GM19240 (cell line): ENCODE results near the gene STARD5.
A peak's percentile ranks its signal among the peaks of the same experiment; 100 is the strongest.

ENCODE experiments used
- DNase-seq: peaks from one replicate; pipeline ENCODE4 v3.0.0; 2011; ENCODE audit warnings: low spot score; ENCODE audit not compliant: insufficient read length

Gene STARD5

GRCh38 chr15:81294516-81294880 lies 29.4 kb downstream of the STARD5 start:
- DNase-seq: no peak

- DNase-seq: peak; percentile 35
These were observed 30.0 kb downstream of the STARD5 start for GRCh38 chr15:81293728-81294515.

- DNase-seq: no peak
These were observed 31.4 kb downstream of the STARD5 start for GRCh38 chr15:81292523-81293001.

- no peak for DNase-seq
These were observed 31.9 kb downstream of the STARD5 start for GRCh38 chr15:81291916-81292522.

- no peak for DNase-seq
These were observed 34.0 kb downstream of the STARD5 start for GRCh38 chr15:81289910-81290309.

DNA sequence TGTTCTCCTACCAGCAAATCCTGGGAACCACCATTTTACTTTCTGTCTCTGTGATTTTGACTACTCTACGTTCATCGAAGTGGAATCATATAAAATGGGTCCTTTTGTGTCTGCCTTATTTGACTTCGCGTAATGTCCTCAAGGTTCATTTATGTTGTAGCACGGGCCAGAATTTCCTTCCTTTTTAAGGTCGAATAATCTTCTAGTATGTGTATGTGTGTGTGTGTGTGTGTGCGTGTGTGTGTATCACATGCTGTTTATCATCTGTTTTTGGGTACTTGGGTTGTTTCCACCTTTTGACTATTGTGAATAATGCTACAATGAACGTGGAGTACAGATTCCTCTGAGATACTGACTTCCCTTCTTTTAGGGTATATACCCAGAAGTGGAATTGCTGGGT lies 35.3 kb downstream of the STARD5 start:
- no peak for DNase-seq

DNA sequence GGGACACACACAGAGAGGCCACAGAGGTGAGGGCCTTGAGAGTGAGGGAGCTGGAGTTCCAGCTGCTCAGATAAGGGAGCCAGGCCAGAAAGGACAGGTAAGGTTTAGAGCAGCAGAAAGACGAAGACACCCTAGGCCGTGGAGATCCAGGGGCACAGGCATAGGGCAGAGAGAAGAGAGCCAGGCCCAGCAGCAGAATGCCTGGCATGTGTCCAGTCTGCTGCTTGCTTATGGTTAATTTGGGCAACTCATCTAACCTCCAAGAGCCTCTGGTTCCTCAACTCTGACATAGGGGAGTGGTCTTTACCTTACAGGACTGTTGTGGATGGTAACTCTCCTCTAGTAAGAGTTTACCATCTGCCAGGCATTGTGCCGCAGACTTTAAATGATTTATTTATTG lies 35.9 kb downstream of the STARD5 start:
- DNase-seq: no peak

GRCh38 chr15:81286621-81287121 lies 37.3 kb downstream of the STARD5 start:
- no peak for DNase-seq

DNA sequence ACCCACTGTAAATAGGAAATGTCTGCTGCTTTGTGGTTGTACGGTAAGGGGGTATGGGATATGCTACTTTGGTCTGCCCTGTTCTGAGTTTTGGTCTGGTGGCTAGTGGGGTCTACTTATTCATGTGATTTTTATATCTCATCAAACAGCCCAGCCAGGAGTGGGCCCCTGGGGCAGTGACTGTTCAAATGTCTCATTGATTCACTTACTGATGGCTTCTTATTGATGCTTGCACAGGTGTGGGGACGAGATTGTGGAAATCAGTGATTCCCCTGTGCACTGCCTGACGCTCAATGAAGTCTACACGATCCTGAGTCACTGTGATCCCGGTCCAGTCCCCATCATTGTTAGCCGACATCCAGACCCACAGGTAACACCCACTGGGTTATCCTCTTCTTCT lies 38.5 kb downstream of the STARD5 start:
- DNase-seq: no peak

DNA sequence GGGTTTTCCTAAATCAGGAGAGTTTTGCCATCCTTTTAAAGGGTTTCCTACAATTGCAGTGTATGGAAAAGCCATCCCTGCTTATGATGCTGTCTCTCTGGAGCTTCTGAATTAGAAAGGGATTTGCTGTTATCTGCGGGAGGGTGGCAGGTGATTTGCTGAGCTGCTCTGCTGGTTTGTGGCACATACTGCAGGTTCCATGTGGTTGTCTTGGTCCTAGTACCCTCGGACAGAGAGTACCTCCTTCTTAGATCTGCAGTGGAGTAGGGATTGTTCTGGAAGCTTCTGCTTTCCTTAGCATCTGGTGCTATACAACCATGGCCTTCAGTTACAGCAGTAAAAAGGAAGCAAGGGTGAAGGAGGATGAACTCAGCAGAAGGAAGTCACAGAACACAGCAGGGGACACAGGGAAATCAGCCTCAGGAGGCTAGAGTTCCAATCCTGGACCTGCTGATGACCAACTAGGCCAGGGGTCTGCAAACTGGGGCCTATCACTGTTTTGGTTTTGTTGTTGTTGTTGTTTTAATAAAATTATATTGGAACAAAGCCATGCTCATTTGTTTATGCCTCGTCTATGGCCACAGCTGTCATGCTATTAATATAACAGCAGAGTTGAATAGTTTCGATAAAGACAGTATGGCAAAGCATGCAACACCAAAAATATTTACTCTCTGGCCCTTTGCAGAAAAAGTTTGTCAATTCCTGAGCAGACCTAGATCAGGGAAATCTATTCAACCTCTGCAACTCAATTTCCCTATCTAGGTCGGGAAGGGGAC lies 39.5 kb downstream of the STARD5 start:
- no peak for DNase-seq

DNA sequence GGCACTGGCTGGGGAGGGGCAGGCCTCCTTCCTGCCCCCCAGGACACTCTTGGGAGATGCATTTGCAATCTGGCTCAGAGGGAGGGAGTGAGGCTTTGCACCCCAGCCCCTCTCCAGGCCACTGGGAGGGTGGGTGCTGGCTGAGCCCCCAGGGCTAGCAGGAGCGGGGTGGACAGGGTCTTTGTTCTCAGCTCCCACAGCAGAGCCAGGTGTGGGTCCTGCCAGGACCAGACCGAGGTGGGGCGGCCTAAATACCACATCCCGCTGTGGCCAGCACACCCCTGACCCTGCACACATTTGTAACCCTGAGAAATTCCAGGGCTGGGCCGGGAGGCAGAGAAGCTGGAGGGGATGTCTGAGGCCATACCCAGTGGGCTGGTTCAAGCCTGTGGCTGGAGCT lies 41.0 kb downstream of the STARD5 start:
- no peak for DNase-seq

DNA sequence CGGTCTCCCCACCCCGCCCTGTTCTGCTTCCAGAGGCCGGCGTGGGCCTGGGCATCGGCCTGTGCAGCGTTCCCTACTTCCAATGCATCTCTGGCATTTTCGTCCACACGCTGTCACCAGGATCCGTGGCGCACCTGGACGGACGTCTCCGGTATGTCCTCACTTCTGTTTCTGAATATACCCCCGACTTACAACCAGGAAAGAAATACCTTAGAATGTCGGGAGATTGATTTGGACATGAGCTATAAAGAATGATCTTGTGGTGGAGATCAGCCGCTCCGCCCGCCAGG lies 41.4 kb downstream of the STARD5 start:
- DNase-seq: no peak

- DNase-seq: no peak
These were observed 42.0 kb downstream of the STARD5 start for GRCh38 chr15:81281766-81282605.

DNA sequence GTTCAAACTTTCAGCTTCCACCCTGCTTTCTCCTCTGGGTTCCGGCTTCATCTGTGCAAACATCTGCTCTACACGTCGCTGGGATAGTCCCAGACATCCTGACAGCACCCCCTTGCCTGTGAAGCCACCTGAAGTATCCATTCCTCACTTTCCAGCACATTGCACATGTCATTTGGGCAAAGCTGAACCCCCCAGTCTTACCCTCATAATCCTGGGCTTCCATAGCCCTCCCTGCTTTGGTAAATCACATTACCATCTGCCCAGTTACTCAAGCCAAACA lies 42.5 kb downstream of the STARD5 start:
- no peak for DNase-seq

DNA sequence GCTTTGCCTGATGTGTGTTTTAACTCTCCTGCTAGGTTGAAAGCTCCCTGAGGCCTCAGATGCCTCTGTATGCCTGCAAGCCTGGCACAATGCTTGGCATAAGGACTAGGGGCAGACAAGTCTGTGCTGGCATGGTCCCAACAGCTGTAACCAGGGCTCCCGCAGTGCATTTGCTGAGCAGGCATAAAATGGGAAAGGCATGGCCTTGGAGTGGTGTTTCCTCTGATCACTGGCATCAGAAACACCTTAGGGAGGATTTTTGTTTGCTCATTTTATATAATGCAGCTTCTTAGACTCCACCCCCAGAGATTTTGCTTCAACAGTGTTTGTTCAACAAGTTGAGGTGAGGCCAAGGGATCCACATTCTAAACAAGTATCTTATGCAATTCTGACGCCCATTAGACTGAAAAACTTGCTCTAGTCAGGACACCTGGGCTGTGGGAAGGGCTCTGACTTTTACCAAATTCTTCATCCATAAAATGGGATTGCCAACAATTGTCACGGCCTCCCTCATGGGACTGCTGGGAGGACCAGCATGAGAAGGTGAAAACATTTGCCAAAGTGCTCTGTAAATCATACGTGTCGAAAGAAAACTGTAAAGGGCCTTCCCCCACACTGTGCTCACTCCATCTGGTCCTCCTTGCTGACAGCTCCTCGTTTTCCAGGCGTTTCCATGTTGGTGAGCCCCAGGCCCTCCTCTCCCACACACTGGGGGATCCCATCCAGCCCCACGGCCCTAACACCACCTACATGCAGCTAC lies 43.1 kb downstream of the STARD5 start:
- no peak for DNase-seq

DNA sequence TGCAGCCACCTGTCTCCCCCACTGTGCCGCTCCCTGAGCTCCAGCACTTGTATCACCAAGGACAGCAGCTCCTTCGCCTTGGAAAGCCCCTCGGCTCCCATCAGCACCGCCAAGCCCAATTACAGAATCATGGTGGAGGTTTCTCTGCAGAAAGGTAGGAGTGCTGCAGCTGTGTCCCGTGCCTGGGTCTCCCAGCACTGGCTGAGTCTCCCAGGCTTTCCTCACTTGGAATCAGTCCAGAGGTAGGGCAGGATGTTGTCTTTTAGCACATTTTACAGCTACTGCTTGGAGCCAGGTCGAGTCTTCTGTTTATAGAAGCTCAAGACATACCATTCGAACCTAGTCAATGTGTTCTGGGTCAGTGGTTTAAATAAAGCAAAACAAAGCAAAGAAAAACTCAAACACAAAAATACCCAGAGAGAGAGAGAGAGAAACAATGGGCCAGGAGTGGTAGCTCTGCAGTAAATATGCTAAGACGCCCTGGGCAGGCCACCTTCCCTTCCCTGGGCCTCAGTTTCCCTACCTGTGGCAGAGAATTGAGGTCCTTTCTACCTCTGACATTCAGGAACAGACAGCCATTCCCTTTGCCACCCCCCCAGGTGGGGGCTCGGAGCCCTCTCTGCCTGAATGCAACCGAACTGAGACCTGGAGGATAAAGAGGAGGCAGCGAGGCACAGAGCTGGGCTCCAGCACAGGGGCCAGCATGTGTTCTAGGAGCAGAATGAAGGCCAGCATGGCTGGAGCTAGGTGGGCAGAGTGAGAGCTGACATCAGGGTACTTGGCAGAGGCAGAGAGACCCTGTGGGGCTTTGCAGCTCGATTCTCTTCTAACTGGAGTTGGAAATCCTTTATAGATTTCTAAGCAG lies 44.1 kb downstream of the STARD5 start:
- DNase-seq: no peak

DNA sequence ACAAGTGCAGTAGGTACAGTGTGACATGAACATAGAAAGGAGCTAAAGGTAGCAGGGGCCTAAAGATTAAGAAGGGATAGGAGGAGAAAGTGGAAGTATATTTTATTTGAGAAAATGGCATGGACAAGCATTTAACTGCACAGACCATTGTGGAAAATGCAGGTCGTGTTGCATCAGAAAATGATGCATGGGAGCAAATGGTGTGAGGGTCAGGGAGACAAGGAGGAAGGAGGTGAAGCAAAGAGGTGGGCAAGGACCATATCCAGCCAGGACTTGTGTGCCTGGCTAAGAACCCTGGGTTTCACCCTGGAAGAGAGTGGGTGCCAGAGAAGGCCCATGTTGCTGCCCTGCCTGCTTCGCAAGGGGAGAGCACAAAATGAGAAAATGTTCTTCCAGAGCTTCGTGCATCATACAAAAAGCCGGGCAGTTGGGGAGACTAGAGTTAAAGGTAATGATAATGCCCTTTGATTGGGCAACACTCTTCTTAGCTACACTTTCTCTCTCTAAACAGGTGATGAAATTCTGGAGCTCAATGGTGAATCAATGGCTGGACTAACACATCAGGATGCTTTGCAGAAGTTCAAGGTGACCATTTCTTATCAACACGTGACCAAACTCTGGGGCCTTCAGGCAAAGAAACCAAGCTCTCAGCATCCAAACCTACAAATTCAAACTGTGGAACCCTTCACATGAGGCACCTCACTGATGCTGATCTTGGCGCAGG lies 45.5 kb downstream of the STARD5 start:
- no peak for DNase-seq

DNA sequence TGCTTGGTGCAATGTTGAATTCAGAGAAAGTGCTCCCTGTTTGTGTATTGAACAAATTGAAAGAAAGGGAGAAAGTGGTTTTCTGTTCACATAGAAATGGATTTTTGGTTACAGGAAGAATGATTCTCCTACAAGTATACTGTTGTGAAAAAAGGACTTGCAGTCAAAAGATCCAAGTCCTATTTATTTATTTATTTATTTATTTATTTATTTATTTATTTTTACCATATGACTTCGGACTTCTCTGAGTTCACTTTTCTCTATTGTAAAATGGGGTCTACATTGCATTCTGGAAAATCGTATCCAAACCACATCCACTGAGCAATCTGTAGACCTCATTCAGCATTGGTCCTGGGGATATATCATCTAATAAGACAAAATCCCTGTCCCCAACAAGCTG lies 46.1 kb downstream of the STARD5 start:
- no peak for DNase-seq

DNA sequence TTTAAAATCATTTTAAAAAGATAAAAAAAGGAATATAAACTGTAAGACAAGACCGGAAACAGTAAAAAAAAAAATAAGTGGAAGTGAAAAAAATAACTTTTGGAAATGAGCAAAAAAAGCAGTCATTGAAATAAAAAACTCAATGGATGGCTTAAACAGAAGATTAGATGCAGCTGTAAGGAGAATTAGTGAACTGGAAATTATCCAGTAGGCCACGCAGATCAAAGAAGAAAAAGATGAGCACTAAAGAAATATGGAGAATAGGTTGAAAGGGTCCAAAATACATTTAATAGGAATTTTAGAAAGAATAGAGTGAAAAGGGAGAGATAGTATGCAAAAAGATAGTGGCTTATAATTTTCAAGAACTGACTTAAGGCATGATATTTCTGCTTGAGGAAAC lies 47.0 kb downstream of the STARD5 start:
- DNase-seq: no peak
